HG03469 (cell line): Measurements from ENCODE around the gene TBX1.
"Not testable (repeated sequence)": the region's sequence is repeated elsewhere in the genome, so short reads cannot be mapped to it uniquely, and the experiment has no call there.

Experiments
- ATAC-seq: cut with Tn5 transposase; IDR thresholded peaks from one replicate; pipeline ENCODE4 v1.9.1; 2021; ENCODE audit warnings: mild to moderate bottlenecking, moderate library complexity, moderate number of reproducible peaks; ENCODE audit not compliant: unreplicated experiment

TBX1 gene

DNA sequence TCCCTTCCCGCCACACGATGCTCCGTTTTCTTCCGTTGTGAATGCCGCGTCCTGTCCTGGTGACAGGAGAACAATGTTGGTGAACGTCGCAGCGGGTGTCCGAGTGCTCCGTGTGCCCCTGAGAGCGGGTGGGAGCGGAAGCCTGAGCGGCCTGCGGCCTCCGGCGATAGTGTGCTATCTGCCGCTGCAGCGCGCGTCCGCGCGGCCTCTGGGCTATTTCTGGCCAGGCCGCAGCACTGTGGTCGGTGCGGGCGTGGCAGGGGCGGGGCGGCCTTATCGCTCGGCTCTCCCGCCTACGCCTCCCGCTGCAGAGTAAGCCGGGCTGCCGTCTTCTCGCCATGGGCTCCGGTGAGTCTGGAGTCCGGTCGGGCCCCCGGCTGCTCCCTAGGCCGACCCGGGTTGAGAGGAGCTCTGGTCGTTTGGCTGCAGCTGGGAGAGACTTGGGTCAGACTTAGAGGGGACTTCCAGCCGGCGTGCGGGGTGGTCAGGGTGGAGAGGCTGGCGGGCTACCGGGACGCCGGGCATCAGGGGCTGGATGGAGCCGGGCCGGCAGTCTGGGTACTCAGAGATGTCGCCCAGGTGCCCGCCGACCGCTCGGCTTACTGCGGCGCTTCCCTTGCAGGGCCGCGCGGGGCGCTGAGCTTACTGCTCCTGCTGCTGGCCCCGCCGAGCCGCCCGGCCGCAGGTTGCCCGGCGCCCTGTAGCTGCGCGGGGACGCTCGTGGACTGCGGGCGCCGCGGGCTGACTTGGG, 37.2 kb upstream of the TBX1 start, which contains the start of gene GP1BB:
Gene GP1BB, plus strand, starts transcription at position 308 of the 751 bp plus-strand sequence. Its CDS starts 31 bp downstream, at position 339.
- ATAC-seq = no peak

DNA sequence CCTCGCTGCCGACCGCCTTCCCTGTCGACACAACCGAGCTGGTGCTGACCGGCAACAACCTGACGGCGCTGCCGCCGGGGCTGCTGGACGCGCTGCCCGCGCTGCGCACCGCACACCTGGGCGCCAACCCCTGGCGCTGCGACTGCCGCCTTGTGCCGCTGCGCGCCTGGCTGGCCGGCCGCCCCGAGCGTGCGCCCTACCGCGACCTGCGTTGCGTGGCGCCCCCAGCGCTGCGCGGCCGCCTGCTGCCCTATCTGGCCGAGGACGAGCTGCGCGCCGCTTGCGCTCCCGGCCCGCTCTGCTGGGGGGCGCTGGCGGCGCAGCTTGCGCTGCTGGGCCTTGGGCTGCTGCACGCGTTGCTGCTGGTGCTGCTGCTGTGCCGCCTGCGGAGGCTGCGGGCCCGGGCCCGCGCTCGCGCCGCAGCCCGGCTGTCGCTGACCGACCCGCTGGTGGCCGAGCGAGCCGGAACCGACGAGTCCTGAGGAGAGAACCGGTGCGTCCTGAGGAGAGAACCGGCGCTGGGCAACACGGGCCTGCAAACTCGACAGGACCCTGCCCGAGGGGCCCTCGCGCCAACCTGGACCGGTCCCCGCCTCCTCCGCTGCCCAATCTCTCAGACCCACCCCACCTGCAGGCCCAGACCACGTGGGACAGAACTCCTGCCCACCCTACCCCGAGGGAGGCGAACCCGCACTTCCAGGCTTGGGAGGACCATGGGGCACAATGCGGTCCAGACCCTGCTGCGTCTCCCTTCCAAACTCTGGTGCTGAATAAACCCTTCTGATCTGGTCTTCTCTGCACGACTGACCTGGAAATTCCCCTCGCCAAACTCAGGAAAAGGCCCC, 36.4 kb upstream of the TBX1 start:
- ATAC-seq = no peak

DNA sequence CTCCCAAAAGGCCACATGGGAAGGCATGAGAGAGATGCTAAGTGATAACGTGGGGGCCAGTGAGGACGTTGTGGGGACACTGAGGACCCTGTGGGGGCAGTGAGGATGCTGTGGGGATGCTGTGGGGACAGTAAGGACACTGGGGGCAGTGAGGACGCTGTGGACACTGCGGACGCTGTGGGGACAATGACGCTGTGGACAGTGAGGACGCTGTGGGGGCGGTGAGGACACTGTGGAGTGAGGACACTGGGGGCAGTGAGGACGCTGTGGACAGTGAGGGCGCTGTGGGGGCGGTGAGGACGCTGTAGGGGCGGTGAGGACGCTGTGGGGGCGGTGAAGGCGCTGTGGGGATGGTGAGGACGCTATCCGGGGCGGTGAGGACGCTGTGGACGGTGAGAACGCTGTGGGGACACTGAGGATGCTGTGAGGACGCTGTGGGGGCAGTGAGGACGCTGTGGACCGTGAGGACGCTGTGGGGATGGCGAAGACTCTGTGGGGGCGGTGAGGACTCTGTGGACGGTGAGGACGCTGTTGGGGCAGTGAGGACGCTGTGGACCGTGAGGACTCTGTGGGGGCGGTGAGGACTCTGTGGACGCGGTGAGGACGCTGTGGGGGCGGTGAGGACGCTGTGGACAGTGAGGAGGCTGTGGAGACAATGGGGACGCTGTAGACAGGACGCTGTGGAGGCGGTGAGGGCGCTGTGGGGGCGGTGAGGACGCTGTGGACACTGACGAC, 35.5 kb upstream of the TBX1 start:
- no peak for ATAC-seq

DNA sequence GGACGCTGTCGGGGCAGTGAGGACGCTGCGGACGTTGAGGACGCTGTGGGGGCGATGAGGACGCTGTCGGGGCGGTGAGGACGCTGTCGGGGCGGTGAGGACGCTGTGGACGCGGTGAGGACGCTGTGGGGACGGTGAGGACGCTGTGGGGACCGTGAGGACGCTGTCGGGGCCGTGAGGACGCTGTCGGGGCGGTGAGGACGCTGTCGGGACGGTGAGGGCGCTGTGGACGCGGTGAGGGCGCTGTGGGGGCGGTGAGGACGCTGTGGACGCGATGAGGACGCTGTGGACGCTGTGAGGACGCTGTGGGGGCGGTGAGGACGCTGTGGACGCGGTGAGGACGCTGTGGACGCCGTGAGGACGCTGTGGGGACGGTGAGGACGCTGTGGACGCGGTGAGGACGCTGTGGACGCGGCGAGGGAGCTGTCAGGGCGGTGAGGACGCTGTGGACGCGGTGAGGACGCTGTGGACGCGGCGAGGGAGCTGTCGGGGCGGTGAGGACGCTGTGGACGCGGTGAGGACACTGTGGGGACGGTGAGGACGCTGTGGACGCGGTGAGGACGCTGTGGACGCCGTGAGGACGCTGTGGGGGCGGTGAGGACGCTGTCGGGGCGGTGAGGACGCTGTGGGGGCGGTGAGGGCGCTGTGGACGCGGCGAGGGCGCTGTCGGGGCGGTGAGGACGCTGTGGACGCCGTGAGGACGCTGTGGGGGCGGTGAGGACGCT, 34.4 kb upstream of the TBX1 start:
- ATAC-seq = not testable (repeated sequence)

DNA sequence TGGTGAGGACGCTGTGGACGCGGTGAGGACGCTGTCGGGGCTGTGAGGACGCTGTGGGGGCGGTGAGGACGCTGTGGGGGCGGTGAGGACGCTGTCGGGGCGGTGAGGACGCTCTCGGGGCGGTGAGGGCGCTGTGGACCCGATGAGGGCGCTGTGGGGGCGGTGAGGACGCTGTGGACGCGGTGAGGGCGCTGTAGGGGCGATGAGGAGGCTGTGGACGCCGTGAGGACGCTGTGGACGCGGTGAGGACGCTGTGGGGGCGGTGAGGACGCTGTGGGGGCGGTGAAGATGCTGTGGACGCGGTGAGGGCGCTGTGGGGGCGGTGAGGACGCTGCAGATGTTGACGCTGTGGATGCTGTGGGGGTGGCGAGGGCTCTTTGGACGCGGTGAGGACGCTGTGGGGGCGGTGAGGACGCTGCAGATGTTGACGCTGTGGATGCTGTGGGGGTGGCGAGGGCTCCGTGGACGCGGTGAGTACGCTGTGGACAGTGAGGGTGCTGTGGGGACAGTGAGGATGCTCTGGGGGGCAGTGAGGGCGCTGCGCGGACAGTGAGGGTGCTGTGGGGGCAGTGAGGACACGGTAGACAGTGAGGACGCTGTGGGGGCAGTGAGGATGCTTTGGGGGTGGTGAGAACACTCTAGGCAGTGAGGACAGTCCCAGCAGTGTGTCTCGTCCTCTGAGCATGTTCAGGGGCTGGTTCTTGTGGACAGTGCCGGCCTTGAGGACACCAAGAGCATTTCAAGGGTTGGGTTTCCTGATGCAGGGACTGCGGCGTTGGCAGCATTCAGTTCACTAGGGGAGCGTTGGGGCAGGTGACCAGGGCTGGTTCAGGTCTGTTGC, 33.0 kb upstream of the TBX1 start:
- no peak for ATAC-seq

DNA sequence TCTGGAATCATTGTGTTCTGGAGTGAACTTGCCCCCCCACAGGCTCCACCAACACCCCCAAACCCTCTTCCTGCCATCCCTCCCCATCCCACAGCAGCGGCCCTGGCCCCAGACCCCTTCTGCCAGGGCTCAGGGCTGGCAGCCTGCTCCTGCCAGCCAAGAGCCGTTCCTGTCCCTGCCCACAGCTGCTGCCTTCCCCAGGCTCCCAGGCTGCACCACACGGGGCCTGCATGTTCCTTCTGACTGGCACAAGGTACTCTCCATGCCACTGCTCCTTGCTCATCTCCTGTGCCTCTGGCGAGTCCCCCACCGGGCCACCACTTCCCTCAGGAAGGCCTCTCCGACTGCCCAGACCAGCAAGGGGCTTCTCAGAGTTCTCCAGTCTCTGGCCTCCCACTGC, 32.3 kb upstream of the TBX1 start:
- no peak for ATAC-seq

DNA sequence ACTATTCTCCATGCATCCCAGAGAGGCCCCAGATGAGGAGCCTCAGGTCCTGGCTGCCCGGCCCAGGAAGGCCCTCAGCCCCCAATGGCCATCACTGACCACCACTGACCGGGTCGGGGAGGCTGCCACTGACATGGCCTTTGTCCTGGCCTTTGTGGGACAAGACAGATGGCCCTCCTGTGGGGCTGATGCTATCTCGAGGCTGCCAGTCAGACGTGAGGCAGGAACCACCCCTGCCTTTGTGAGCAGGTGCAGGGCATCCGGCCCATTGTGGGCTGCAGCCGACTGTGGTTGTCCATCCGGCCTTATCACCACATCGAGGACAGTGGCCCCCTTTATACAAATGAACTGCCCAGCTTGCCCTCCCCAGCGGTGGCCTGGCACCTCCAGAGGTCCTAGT, 31.7 kb upstream of the TBX1 start:
- no peak for ATAC-seq

DNA sequence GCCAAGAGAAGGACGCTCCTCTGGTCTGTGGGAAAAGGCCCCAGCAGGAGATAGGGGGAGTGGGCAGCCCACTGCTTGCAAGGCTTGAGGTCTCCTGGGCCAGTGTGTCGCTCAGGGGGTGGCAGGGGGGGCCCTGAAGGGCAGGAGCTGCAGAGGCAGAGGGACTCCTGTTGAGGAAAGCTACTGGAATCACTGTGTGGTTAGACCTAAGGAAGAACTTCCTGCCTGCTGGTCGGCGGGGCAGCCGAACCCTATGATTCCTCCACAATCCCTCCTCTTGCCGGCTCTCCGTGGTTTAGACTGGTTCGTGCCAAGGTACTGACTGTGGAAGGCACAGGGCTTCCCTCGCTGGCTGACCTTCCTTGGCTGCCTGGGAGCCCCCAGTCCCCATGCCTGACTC, 31.1 kb upstream of the TBX1 start:
- no peak for ATAC-seq

DNA sequence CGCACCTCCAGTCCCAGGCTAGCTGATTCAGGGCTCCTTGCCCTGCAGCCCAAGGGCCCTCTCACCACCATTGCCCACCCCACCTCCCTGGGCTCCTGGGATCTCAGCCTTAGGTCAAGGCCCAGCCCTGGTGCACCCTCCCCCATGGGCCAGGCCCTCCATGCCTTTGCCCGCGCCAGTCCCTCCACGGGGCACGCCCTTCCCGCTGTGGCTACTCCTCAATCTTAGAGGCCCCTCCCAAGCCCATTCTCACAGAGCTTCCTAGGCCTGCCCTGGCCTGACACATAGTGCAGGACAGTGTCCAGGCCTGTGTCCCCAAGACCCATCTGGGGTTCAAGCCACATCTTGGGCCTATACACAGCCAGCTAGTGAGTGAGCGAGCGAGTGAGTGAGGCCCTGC, 30.4 kb upstream of the TBX1 start:
- ATAC-seq = no peak

DNA sequence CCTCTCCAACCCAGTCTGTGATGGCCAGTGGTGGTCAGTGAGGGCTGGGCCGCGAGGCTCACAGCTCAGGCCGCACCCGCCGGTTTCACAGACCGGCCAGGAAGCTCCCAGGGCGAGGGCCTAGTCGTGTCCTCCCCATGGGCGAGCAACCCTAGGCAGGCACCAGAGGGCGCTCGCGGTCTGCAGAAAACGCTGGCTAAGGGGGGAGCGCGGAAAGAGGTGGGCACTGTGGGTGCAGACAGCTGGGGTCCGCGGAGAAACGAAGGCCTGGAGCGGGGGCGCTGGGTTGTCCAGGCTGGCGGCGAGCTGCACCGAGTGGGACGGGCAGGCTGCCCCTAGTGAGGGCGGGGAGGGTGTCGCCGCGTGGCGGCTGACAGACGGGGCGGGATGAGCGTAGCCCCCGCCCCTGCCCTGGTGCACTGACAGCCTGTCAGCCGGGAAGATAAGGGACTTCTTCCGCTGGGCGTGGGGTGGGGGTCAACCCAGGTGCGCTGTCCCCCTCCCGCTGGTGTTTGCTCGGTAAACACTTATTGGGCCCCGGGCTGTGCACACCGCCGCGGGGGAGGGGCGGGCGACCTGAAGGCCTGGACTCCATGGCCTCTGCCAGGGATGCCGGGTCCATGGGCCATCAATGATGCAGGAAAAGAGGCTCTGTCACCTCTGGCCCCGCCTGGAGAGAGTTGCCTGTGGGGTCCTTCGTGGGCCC, 29.8 kb upstream of the TBX1 start:
- no peak for ATAC-seq

DNA sequence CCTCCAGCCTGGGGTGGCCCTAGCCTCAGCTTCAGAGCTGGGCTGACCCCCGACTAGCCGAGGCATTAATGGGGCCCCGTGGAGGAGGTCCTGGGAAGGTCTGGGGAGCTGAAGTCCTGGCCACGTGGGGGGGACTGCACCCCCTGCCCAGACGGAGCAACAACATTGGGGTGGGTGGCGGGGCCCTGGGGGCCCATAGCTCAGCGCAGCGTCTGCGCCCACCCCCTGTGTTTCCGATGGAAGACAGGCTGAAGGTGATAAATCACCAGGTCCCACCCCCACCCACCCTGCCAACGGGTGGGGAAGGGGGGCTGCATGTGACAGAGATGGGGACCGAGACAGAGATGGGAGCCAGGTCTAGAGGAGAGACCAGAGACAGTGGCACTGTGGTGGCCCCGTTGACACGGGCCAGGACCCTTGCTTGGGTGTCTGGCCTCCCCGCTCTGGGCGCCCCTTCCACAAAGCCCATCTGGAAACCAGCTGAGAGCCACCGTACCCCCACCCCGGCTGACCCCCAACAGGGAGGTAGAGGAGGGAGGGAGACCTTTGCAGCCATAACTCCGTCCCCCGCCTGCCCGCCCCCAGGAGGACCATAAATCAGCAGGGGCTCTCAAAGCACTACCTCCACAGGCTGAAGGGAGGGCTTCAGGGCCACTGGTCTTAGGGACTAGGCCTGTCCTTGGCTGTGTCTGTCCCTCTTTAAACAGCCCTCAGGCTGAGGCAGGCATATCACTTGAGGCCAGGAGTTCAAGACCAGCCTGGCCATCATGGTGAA, 29.0 kb upstream of the TBX1 start:
- ATAC-seq = no peak

DNA sequence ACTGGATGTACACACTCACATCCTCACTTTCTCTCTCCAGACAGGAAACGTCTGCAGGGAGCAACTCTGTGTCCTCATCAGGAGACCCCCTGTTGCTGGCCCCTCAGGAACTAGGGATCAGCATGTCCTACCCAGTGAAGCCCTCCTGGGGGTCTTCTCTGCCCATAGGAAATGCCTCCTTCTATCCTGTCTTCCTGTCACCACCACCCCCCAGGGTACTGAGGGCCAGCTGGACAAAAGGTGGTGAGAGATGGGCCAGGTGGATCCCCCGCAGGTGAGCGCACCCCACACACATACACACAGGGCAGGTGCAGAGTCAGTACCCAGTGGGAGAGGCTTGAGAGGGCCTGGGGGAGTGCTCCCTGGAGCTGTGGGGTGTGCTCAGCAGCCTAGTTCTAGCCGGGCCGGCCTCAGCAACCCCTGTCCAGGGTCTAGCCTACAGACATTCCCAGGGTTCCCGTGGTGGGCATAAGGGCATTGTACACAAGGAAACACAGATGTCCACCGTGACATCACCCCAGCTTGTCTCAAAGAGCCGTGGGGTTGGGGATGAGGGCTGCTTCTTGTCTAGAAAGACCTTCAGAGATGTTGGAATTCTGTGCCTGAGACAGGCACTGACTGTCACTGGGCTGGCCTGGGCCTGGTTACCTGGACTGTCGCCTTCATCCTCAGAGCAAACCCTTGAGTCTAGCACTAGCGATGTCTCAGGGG, 28.0 kb upstream of the TBX1 start:
- no peak for ATAC-seq

DNA sequence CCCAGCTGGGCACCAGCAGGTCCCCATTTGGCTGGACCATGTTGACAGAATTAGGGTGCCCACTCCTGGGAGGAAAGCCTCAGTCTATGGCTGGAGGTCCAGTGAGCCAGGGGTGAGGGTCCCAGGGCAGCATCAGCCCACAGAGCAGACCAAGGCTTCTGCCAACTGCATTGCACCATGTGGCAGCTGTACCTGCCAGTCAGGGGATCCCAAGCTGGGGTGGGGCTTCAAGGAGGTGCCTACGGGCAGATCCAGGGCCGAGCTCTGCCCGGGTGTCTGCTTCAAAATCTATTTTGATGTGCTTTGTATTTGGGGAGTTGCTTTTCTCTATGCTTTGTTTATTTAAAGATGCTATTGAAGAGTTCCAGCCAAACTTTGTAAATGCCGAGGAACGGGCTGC, 26.8 kb upstream of the TBX1 start:
- ATAC-seq = no peak

DNA sequence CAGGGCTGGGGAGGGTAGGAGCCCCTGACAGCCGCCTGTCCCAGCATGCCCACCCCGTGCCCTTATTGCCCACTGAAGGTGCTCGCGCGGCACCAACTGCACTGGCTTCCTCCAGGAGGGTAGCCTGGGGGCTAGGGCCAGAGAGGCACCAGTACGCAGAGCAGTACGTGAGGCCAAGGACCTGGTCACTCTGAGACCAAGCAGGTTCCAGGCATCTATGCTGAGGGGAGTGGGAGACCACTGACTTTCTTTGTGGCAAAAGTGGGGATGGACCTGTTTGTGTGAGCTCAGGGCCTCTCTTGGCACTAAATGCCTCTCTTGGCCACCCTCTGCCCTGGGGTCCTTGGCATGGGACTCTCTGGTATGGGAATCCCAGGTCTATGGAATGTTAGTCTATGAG, 26.4 kb upstream of the TBX1 start:
- ATAC-seq = no peak

DNA sequence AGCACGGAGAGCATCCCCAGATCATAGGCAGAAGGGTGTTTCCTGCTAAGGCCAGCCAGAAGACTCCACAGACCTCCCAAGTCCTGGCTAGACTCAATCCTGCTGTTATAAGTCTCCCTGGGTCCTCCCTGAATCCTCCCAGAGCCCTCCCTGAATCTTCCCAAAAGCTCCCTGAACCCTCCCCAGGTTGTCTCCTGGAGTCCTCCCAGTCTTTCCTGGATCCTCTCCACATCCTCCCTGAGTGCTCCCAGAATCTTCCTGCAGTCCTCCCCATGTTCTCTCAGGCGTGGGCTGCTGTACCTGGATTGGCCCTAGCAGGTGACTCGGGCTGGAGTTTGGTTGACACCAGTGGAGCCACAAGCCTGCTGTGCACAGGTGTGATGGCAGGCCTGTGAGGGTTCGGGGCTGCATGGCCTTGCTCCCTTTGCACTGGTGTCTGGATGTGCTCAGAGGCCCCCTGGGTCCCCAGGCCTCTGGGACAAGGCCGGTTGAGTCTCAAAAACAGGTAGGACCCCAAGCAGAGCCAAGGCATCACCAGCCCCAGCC, 25.7 kb upstream of the TBX1 start:
- ATAC-seq = no peak

DNA sequence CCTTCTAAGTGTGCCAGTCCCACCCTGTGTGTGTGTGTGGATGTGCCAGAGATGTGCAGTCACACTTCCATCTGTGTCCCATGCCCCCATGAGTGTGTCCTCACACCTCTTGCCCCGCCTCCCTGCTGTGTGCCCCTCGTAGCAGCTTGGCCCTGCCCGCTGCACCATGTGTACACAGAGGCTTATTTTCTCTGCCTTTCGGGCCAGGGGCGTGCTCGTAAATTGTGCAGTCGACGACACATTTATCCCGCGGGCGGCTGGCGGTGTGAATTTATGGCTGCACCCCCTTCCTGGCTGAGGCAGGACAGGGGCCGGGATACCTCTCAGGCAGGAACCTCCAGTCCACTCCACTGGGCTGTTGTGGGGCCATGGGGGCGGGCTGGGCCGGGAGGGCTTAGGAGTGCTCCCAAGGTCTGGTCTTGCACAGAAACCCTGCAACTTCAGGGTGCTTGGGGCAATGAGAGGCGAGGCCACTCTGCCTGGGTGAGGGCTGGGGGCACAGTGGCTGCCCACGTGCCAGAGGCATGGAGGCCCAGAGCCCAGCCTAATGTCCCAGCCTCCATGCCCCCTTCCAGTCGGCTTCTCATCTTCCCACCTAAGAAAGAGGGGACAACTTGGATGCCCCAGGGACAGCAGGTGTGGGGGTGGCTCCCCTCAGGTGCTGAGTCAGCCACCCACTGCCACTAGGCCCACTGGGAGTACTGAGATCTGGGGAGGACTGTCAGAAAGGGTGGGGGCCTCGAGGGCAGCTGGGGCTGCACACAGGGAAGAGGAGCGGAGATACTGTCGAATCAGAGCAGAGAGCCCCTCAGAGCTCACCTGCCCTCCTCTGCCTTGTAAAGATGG, 24.7 kb upstream of the TBX1 start:
- no peak for ATAC-seq
